Jurkat, Clone E6-1 (cell line): ENCODE results near the gene RNF7. TPM values are rescaled to one million over a fixed set of nuclear protein-coding genes. Genes with fewer than 3 reads are reported as not detected.
"Not testable (repeated sequence)": the region's sequence is repeated elsewhere in the genome, so short reads cannot be mapped to it uniquely, and the experiment has no call there.

ENCODE experiments used
- DNase-seq: peaks from one replicate; pipeline ENCODE4 v3.0.0-alpha.2; 2011; ENCODE audit warnings: low read depth, low spot score
- H3K4me3 ChIP-seq: 2 replicates; pipeline ENCODE4 v1.5.1; 2011; ENCODE audit warnings: mild to moderate bottlenecking, low read length, control low read depth, moderate library complexity
- polyA plus RNA-seq: library from polyadenylated mRNA; unstranded; fragments of >200 nt; gene quantifications from one replicate; pipeline ENCODE4 v1.2.1, GENCODE V29; 2012; ENCODE audit warnings: missing spikeins; ENCODE audit not compliant: insufficient read length, insufficient read depth

RNF7 gene
- 64.1 TPM for polyA plus RNA-seq

DNA sequence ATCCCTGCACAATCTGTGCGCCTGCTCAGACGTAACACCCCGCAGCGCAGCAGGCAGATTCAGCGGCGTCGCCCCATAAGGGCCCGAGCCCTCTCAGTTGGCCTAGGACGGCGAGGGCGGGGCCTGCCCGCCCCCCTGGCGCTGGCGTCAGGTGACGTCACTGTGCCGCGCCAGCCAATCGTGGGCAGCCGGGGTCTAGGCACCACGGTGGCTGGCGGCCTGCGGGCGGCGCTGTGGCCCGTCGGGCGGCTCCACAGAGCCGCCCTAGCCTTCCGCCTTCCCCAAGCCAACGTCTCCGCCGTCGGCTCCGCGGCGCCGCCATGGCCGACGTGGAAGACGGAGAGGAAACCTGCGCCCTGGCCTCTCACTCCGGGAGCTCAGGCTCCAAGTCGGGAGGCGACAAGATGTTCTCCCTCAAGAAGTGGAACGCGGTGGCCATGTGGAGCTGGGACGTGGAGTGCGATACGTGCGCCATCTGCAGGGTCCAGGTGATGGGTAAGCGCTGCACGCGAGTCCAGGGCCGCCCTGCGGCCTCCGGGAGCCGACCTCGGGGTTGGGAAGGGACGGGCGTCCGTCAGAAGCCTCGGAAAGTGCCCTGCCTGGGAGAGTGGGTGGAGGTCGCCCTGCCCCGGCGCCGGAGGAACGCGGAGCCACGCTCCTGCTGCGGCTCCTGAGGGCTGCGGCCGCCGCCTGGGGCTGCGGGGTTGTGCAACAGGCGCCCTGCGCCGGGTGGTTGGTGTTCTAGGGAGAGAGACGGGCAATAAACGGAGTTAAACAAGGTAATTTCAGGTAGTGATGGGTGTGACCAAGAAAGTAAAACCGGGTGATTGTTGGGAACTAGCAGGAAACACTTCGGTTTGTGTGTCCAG lies at the start of gene RNF7:
RNF7 (plus strand) TSS at position 277 of the 869 bp plus-strand sequence; CDS start at position 321, 44 bp downstream.
- H3K4me3 ChIP-seq: peak within 1 kb of the TSS; percentile 95
- DNase-seq: peak; percentile 95

DNA sequence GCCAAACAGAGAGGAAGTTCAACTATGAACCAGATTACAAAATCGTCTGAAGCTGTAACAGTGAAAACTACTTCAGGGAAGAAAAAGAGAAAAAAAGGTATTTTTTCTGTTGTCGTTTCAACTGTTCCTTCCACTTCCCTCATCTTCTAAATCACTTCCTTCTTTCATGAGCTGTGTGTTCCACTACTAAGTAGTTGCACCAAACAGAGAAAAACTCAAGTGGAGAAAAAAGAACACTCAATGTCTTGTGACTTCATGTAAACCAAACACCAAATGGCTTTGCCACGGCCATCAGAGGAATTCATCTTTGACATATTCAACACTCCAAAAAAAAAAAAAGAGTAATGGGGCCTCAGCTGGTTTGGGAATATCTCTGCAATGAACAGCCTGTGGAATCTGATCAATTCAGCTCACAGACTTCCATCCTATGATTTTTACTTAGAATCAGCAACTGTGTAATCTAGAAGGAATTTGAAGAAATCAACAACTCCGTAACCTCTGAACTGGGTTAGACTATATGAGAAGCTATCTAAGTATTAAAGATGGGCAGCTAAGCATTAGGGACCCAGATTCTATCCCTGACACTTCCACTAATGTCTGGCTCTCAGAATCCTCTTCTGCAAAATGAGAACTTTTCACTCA lies 47.5 kb upstream of the RNF7 start:
- H3K4me3 ChIP-seq: no peak overlapping the region
- DNase-seq: no peak

DNA sequence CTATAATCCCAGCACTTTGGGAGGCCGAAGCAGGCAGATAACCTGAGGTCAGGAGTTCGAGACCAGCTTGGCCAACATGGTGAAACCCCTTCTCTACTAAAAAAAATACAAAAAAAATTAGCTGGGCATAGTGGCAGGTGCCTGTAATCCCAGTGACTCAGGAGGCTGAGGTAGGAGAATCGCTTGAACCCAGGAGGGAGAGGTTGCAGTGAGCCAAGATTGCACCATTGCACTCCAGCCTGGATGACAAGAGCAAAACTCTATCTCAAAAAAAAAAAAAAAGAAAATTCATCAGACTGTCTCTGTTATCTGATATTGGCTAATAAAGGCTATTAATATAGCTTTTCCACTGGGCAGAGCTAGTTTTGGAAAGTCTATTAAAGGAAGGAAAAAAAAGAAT lies 46.6 kb upstream of the RNF7 start:
- H3K4me3 ChIP-seq, DNase-seq: not testable (repeated sequence)

DNA sequence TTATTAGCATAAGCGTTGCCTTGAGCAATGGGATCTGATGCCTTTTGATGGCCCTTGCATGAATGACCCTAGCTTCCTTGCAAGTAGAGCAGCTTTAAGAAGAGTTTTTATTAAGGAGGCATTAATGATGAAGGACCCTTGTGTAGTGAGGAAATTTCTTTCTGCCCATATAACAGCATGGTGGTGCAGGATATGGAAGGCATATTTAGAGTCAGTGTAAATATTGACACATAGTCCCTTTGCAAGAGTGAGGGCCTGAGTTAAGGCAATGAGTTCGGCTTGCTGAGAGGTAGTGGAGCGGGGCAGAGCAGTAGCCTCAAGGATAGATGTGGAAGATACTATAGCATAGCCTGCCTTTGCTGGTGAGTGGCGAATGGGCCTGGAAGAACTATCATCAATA lies 45.1 kb upstream of the RNF7 start:
- DNase-seq, H3K4me3 ChIP-seq: not testable (repeated sequence)

DNA sequence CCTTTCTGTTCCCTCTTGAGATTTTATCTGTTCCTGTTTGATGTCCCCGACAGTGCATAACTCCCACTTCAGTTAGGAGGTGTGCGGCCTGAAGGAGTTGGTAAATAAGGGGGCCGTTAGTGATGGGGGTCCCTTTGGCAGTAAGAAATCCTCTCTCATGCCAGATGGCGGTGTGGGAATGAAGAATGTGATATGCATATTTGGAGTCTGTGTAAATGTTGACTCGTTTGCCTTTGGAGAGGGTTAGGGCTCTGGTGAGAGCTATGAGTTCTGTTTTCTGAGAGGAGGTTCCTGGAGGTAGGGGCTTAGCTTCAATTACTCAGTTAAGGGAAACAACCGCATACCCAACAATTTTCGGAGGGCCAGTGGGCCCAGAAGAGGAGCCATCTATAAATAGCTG lies 38.8 kb upstream of the RNF7 start:
- no peak for DNase-seq
- H3K4me3 ChIP-seq: no peak overlapping the region

DNA sequence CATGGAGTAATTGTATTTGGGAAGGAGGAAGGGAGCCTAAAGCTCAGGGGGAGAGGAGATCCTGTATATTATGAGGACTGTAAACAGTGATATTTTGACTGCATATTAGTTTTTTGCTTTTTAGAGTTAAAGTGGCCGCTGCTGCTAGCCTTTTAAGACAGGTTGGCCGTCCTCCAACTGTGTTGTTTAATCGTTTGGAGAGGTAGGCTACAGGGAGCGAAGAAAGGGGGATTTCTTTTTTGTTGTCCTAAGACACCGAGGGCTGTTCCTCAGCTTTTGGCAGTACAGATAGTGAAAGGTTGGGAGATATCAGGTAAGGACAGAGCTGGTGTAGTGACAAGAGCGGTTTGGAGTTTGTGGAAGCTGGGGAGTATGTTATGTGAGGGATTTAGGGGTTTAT lies 38.2 kb upstream of the RNF7 start:
- DNase-seq: no peak
- H3K4me3 ChIP-seq: no peak overlapping the region

DNA sequence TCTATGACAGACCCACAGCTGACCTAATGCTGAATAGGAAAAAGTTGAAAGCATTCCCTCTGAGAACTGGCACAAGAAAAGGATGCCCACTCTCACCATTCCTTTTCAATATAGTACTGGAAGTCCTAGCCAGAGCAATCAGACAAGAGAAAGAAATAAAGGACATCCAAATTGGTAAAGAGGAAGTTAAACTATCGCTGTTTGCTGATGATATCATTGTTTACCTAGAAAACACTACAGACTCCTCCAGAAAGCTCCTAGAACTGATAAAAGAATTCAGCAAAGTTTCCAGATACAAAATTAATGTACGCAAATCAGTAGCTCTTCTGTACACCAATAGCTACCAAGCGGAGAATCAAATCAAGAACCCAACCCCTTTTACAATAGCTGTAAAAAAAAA lies 34.7 kb upstream of the RNF7 start:
- H3K4me3 ChIP-seq, DNase-seq: not testable (repeated sequence)

DNA sequence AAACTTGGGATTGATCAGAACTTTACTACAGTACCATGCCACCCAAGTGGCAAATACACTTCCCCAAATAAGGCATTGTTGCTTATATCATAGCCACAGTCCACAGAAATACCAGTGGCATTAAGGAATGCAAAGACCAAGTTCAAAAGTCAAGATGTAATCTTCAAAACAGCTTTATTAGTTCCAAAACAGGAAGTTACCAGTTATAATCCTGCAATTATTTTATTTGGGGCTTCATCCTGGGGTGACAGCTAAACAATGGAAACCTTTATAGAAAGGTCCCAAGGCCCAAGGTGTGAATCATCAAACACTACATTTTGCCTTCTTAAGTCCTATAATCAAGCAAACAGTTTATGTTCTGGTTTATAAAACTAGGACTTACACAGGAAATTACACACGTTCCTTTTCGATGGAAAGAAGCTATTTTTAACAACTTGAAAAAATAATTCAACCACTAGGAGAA lies 30.3 kb upstream of the RNF7 start:
- H3K4me3 ChIP-seq: no peak overlapping the region
- no peak for DNase-seq

DNA sequence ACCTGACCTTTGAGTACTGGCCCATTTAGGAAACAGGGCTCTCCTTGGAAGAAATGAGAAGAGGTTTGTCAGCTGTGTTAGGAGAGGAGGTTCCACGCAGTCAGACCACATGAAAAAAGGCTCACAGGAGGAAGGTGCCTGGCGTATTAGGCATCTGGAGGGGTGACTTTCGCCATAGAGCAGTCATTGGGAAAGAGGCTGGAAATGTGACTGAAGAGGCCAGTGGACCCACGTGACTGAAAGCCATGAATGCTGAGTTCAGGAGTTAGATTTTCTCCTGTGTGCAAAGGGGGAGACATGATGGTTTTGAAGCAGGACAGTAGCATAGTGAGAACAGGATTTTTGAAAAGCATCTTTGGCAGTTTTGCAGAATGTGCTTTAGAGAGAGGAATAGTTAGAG lies 29.7 kb upstream of the RNF7 start:
- H3K4me3 ChIP-seq: no peak overlapping the region
- no peak for DNase-seq

DNA sequence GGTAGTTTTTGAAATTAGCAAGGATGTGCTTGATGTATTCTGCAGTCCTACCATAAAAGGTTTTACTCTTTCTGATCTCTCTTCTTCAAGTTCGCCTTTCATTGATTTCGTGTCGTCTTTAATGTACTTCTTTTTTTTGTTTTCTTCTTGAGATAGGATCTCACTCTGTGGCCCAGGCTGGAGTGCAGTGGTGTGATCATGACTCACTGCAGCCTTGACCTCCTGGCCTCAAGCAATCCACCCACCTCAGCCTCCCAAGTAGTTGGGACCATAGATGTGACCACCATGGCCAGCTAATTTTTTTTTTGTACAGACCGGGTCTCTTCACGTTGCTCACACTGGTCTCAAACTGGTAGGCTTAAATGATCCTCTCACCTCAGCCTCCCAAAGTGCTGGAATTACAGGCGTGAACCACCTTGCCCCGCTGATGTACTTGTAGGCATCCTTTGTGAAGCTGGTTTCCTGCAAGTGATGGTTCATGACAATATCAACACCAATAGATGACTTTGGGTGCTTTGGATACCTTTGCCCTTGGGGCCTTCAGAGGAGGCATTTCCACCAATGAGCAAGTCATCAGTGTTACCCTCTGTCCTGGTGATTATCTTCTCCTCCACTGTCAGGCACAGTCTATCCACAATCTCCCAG lies 28.9 kb upstream of the RNF7 start:
- H3K4me3 ChIP-seq: no peak overlapping the region
- no peak for DNase-seq

DNA sequence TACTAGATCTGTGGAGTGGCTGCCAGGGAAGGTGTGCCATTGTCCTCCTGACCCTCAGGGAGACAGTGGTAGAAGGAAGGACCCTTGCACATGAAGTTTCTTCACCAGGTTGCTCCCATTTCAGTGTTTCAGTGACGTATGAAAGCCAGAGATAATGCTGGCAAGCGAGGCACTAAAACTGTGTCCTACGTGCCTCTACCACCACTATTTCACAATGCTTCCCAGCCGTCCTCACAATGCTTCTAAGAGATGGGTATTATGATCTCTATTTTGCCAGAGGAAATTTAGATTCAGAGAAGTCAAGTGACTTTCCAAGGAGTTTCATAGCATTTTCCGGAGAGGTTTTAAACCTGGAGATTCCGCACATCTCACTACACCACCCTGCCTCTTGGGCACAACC lies 28.0 kb upstream of the RNF7 start:
- no peak for DNase-seq
- no peak overlapping the region for H3K4me3 ChIP-seq

DNA sequence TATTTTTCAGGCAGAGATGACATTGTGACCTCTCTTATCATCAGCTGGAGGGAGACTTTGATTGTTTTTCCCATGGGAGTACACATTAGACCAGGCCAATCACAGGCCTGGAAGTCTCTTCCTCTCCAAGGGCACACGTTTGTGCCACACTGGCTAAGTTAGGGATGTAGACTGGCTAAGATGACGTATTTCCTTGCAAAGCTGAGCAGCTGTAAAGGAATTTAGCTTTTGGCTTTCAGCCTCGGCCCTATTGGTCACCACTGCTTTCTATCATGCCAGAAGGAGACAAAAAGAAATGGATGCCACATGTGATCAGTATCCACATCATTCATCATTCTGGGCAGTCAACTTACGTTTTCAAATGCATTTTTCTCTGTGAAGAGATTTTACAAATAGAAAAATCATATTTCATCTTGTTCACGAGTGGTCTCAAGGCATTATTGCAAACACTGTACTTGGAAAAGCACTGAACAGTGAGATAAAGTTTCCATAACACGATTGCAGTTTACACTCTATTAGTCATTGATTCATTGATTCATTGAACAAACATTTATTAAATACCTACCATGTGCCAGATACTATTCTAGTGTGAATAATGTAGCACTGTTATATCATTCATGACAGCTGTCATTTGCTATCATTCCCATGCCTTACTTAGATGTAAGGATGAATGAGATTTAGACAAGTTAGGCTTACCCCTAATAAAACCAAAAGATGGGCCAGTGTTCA lies 27.0 kb upstream of the RNF7 start:
- no peak for DNase-seq
- no peak overlapping the region for H3K4me3 ChIP-seq

DNA sequence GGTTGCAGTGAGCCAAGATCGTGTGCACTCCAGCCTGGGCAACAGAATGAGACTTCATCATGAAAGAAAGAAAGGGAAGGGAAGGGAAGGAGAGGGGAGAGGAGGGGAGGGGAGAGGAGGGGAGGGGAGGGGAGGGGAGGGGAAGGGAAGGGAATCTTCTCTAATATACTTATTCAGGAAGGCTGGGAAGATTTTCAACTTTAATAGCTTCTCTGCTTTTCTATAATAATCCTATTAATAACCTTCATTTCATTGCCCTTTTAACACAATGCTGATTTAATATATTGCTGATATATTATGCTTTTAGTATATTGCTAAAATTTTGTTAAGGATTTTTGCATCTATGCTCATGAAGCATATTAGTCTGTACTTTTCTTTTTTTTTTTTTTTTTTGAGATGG lies 23.4 kb upstream of the RNF7 start:
- DNase-seq: no peak
- no peak overlapping the region for H3K4me3 ChIP-seq

DNA sequence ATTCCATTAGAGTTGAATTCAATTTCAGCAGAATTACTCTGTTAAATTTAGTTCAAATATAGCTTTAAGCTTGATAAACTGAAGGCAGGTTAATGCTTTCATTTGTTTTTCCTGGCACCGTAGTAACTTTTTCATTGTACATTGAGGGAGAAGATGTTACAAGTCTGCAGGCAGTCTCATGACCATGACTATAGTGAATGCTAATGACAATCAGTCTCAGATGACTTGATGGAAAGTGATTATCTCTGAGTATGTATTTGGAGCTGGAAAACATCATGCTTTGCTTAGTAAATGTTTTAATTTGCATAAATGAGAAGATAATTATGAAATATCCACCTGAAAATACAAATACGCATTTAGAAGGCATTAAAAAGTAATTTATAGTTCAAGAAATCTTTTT lies 16.0 kb upstream of the RNF7 start:
- DNase-seq: no peak
- H3K4me3 ChIP-seq: no peak overlapping the region

DNA sequence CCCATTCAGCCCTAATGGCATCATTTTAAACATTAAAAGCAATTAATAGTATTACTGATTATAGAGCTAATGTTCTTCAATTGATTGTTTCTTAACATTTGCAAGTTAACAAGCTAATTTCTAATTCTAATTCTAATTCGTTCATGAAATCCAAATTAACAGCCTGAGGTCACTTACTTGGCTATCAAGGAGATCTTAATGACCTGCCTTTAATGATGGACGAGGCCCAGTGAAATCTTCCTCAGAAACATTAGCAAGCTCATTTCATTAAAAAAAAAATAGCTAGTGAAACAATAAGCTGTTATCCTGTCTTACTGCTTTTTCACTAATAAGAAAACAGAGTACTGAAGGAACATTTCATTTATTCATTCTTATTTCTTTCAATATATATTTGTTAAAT lies 15.4 kb upstream of the RNF7 start:
- no peak overlapping the region for H3K4me3 ChIP-seq
- no peak for DNase-seq

DNA sequence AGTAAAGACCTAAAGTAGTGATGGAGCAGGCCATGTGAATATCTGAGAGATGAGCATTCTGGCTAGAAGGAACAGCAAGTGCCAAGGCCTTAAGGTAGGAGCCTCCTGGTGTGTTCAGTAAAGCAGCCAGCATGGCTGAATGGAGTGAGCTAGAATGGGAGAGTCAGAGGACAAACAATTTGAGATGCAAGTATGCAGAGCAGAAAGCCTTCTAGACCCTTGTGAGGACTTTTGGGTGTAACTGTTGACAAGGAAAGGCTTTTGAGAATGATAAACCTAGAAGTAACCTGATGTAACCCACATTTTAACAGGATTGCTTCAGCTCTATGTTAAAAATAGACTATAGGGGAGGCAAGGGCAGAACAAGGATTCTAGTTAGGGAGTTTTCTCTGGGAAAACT lies 14.8 kb upstream of the RNF7 start:
- H3K4me3 ChIP-seq: no peak overlapping the region
- no peak for DNase-seq

DNA sequence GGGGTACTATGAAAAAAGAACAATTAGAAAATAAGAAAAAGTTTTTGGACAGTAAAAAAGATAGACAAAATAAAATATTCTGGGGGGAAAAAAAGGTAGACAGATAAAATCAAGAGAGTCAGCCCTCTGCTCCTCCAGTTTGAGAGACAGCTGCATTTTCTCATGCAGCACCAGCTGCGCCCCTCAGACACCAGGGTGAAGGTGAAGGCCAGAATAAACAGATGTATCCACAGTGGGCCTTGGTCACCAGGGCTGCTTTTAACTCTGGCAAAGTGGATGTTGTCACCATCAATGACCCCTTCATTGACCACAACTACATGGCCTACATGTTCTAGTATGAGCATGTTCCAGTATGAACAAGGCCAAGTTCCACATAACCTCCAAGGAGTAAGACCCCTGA lies 13.9 kb upstream of the RNF7 start:
- no peak for DNase-seq
- H3K4me3 ChIP-seq: no peak overlapping the region

DNA sequence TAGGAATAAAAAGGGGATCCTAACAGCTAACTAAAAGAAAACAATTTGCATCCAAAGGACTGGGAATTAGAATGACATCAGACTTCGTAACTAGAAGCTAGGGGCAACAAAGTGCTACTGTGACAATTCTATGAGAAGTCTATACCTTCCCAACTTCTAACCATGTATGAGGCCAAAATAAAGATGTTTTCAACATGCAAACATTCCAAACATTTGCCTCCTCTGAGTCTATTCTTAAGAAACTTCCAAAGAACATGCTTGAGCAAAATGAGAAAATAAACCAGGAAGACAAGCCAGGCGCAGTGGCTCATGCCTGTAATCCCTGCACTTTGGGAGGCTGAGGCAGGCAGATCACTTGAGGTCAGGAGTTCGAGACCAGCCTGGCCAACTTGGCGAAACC lies 13.1 kb upstream of the RNF7 start:
- DNase-seq: no peak
- H3K4me3 ChIP-seq: no peak overlapping the region

DNA sequence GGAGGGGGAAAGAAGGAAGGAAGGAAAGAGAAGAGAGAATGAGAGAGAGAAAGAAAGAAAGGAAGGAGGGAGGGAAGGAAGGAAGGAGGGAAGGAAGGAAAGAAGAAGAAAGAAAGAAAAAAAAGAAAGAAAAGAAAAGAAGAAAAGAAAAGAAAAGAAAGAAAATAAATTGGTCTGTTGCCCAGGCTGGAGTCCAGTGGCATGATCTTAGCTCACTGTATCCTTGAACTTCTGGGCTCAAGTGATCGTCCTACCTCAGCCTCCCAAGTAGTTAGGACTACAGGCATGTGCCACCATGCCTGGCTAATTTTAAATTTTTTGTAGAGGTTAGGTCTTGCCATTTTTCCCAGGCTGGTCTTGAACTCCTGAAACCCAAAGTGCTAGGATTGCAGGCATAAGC lies 11.6 kb upstream of the RNF7 start:
- H3K4me3 ChIP-seq: no peak overlapping the region
- DNase-seq: no peak
